Liver (tissue), 9 donors: ENCODE results near the gene FOXC2. TPM values are rescaled to one million over a fixed set of nuclear protein-coding genes. Genes with fewer than 3 reads are reported as not detected.

Experiments used
- DNase-seq: peaks from one replicate; pipeline ENCODE4 v3.0.0-alpha.2; 2017; ENCODE audit warnings: low spot score
- H3K27ac ChIP-seq, 2 donors: one replicate each; pipeline ENCODE4 v1.7.0; 2013; ENCODE audit warnings: inconsistent platforms in 2 of 2, low read length in 2 of 2, control low read depth in 1 of 2, low read depth in 1 of 2, mild to moderate bottlenecking in 1 of 2
- H3K27me3 ChIP-seq, 4 donors: one replicate each; pipeline versions ENCODE4 v1.6.1 to v1.7.0; 2013; ENCODE audit warnings: low read length in 3 of 4, inconsistent platforms in 1 of 4, mild to moderate bottlenecking in 1 of 4, moderate library complexity in 1 of 4; ENCODE audit not compliant: control insufficient read depth in 4 of 4, insufficient read depth in 4 of 4
- H3K36me3 ChIP-seq, 4 donors: one replicate each; pipeline versions ENCODE4 v1.6.1 to v1.7.0; 2013; ENCODE audit warnings: low read length in 3 of 4, mild to moderate bottlenecking in 3 of 4, low read depth in 1 of 4, moderate library complexity in 1 of 4; ENCODE audit not compliant: control insufficient read depth in 4 of 4, insufficient read depth in 3 of 4
- H3K4me1 ChIP-seq, 4 donors: one replicate each; pipeline versions ENCODE4 v1.6.1 to v1.7.0; 2013; ENCODE audit warnings: low read length in 3 of 4, mild to moderate bottlenecking in 3 of 4, moderate library complexity in 1 of 4; ENCODE audit not compliant: control insufficient read depth in 4 of 4, insufficient read depth in 4 of 4
- H3K4me3 ChIP-seq, 3 donors: one replicate each; pipeline versions ENCODE4 v1.6.1 to v1.7.0; 2013; ENCODE audit warnings: low read length in 3 of 3, control low read depth in 1 of 3, low read depth in 1 of 3, mild to moderate bottlenecking in 1 of 3
- H3K9ac ChIP-seq, 2 donors: one replicate each; pipeline ENCODE4 v1.7.0; 2013; ENCODE audit warnings: low read length in 2 of 2, mild to moderate bottlenecking in 2 of 2, moderate library complexity in 2 of 2, control low read depth in 1 of 2, low read depth in 1 of 2
- H3K9me3 ChIP-seq, 4 donors: one replicate each; pipeline versions ENCODE4 v1.6.1 to v1.7.0; 2013; ENCODE audit warnings: low read length in 3 of 4; ENCODE audit not compliant: control insufficient read depth in 4 of 4
- EGR1 ChIP-seq, 2 donors: IDR thresholded peaks; 2 replicates each; pipeline ENCODE4 v1.6.1; 2016 to 2018; ENCODE audit warnings: antibody characterized with exemption in 2 of 2, low read depth in 2 of 2
- FOXA2 ChIP-seq: IDR thresholded peaks from 2 replicates; pipeline ENCODE4 v1.6.1; 2016; ENCODE audit warnings: antibody characterized with exemption
- GABPA ChIP-seq, 2 donors: IDR thresholded peaks in 1 of 2; conservative IDR thresholded peaks in 1 of 2; 2 replicates each; pipeline ENCODE4 v1.6.1; 2016; ENCODE audit warnings: antibody characterized with exemption in 2 of 2, mild to moderate bottlenecking in 1 of 2, moderate library complexity in 1 of 2
- HNF4A ChIP-seq, 2 donors: conservative IDR thresholded peaks; 2 replicates each; pipeline ENCODE4 v1.6.1; 2016; ENCODE audit warnings: antibody characterized with exemption in 2 of 2, mild to moderate bottlenecking in 2 of 2
- HNF4G ChIP-seq: IDR thresholded peaks from 2 replicates; pipeline ENCODE4 v1.6.1; 2016; ENCODE audit warnings: antibody characterized with exemption
- JUND ChIP-seq, 2 donors: IDR thresholded peaks; 2 replicates each; pipeline ENCODE4 v1.6.1; 2016; ENCODE audit warnings: antibody characterized with exemption in 2 of 2
- REST ChIP-seq: IDR thresholded peaks from 2 replicates; pipeline ENCODE4 v1.6.1; 2016; ENCODE audit warnings: antibody characterized with exemption, mild to moderate bottlenecking
- SP1 ChIP-seq: IDR thresholded peaks from 2 replicates; pipeline ENCODE4 v1.6.1; 2018; ENCODE audit warnings: antibody characterized with exemption, mild to moderate bottlenecking
- YY1 ChIP-seq: IDR thresholded peaks from 2 replicates; pipeline ENCODE4 v1.6.1; 2016; ENCODE audit warnings: antibody characterized with exemption, mild to moderate bottlenecking
- ZBTB33 ChIP-seq: IDR thresholded peaks from 2 replicates; pipeline ENCODE4 v1.6.1; 2016; ENCODE audit warnings: antibody characterized with exemption
- WGBS: extraction: QIAGEN DNeasy Blood & Tissue Kit; methylation state at CpG from one replicate; pipeline ENCODE4 v1.1.7; 2013; 5-methylcytosine and 5-hydroxymethylcytosine counted together
- polyA plus RNA-seq, 2 donors: library from polyadenylated mRNA; stranded (reverse) in 1 of 2; unstranded in 1 of 2; fragments of 200-250 nt in 1 of 2; fragments of >200 nt in 1 of 2; fragmentation: Nextera tagmentation in 1 of 2; extraction: Ambion mirVana in 1 of 2; gene quantifications; one replicate each; pipeline versions ENCODE4 v1.2.1 to v1.2.3, GENCODE V29; 2013 to 2015
- total RNA-seq, 2 donors: library from RNA; depleted of rRNA; stranded (reverse); fragments of >200 nt; gene quantifications; one replicate each; pipeline ENCODE4 v1.2.3, GENCODE V29; 2014
- TF ChIP-seq, protein P1 (sequence below): fragments of 150-350 bp; IDR thresholded peaks from 2 replicates; pipeline ENCODE4 v1.5.1; 2017; ENCODE audit warnings: improper control_type of control experiment, low read depth, low read length; ENCODE audit not compliant: missing input control
- TF ChIP-seq, protein P2 (sequence below): IDR thresholded peaks from 2 replicates; pipeline ENCODE4 v1.6.1; 2016; ENCODE audit warnings: antibody characterized with exemption
- donor health status: healthy.
- donor health status: healthy.
- donor health status: healthy.
- donor health status: healthy.
- donor health status: healthy.

Gene FOXC2
- total and polyA plus RNA-seq, 4 donors: 0.03 to 0.09 (median 0.08) TPM; not detected in 1

GRCh38 chr16:86572606-86573005 is 6.0 kb downstream of the FOXC2 start:
- no peak overlapping the region for H3K4me3 ChIP-seq
- H3K27me3 ChIP-seq: peaks cover 2 to 42% (median 19%) of the 10 kb centered on the region in 4 donors
- no peak overlapping the region for H3K9ac ChIP-seq
- H3K9me3 ChIP-seq: no peaks in the 10 kb centered on the region
- TF ChIP-seq EGR1 (IDR thresholded peaks at IDR 0.05; ENCODE audit: low read depth in 2 of 2): no peak
- no peak for TF ChIP-seq HNF4A (conservative IDR thresholded peaks at IDR 0.05)
- DNase-seq: no peak
- 39% methylated on average over 8 of the region's 8 CpGs for WGBS
- no peaks in the 10 kb centered on the region for H3K36me3 ChIP-seq
- no peak overlapping the region for H3K27ac ChIP-seq
- peaks cover 0 to 3% (median 1%) of the 10 kb centered on the region in 4 donors for H3K4me1 ChIP-seq

DNA sequence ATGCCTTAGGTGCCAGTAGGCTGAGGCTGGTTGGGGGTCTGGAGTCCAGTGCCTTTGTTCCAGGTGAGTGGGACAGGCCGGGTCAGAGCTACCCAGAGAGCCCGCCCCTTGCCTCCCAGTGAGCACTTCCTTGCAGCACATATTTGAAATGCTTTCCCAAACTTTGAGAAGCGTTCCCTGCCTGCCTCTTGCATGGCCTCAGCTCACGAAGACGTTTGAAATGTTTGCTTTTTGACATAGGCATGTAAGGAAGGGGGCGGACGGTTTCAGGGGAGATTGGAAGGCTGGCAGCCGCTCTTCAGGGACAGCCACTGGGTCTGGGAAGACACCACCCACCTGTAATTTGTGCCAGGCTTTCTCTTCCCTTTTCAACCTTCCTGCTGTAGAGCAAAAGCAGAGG is 6.6 kb downstream of the FOXC2 start:
- 30% methylated on average over 8 of the region's 8 CpGs for WGBS
- TF ChIP-seq YY1 (no peak), HNF4G (no peak), REST (no peak), ZBTB33 (no peak), SP1 (no peak), GABPA (IDR thresholded peaks at IDR 0.05 in 1 of 2, conservative IDR thresholded peaks at IDR 0.05 in 1 of 2) (no peak), EGR1 (IDR thresholded peaks at IDR 0.05; ENCODE audit: low read depth in 2 of 2) (no peak), JUND (IDR thresholded peaks at IDR 0.05) (no peak), FOXA2 (no peak)
- TF ChIP-seq, protein P1, sequence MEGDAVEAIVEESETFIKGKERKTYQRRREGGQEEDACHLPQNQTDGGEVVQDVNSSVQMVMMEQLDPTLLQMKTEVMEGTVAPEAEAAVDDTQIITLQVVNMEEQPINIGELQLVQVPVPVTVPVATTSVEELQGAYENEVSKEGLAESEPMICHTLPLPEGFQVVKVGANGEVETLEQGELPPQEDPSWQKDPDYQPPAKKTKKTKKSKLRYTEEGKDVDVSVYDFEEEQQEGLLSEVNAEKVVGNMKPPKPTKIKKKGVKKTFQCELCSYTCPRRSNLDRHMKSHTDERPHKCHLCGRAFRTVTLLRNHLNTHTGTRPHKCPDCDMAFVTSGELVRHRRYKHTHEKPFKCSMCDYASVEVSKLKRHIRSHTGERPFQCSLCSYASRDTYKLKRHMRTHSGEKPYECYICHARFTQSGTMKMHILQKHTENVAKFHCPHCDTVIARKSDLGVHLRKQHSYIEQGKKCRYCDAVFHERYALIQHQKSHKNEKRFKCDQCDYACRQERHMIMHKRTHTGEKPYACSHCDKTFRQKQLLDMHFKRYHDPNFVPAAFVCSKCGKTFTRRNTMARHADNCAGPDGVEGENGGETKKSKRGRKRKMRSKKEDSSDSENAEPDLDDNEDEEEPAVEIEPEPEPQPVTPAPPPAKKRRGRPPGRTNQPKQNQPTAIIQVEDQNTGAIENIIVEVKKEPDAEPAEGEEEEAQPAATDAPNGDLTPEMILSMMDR: no peak
- TF ChIP-seq, protein P2, sequence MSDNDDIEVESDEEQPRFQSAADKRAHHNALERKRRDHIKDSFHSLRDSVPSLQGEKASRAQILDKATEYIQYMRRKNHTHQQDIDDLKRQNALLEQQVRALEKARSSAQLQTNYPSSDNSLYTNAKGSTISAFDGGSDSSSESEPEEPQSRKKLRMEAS: no peak
- H3K4me1 ChIP-seq: peaks cover 0 to 3% (median 1%) of the 10 kb centered on the region in 4 donors
- H3K36me3 ChIP-seq: no peaks in the 10 kb centered on the region
- no peak for DNase-seq
- no peaks in the 10 kb centered on the region for H3K9me3 ChIP-seq
- H3K27me3 ChIP-seq: peaks cover 6 to 45% (median 19%) of the 10 kb centered on the region in 4 donors
- no peak overlapping the region for H3K4me3 ChIP-seq
- H3K27ac ChIP-seq: no peak overlapping the region
- no peak overlapping the region for H3K9ac ChIP-seq
